DND-41 (cell line): ENCODE results near the gene ASIC3.

Experiments
- CTCF ChIP-seq: IDR thresholded peaks from 2 replicates; pipeline ENCODE4 v1.5.1; 2012; ENCODE audit warnings: borderline replicate concordance, low read length, moderate library complexity, mild to moderate bottlenecking; ENCODE audit not compliant: poor library complexity, severe bottlenecking; ENCODE audit errors: extremely low read depth
- EZH2 ChIP-seq: IDR thresholded peaks from 3 replicates; pipeline ENCODE4 v1.6.1; 2012; ENCODE audit warnings: borderline replicate concordance, low read depth, mild to moderate bottlenecking, moderate library complexity, low read length, inconsistent platforms; ENCODE audit not compliant: severe bottlenecking

GRCh38 chr7:151082141-151083070 lies 34.1 kb downstream of the ASIC3 start:
- TF ChIP-seq CTCF (no peak), EZH2 (no peak)
